ENCODE data around the gene COMTD1.

- TF ChIP-seq CTCF (optimal IDR thresholded peaks at IDR 0.05 in 1 of 3, IDR thresholded peaks at IDR 0.05 in 1 of 3, conservative IDR thresholded peaks at IDR 0.05 in 1 of 3; ENCODE audit: extremely low read depth in 1 of 3, insufficient read depth in 2 of 3, low read length in 3 of 3), result no peak
- no peak for TF ChIP-seq EZH2 (IDR thresholded peaks at IDR 0.05; ENCODE audit: low read length)
These were observed 19.0 kb upstream of the COMTD1 start for GRCh38 chr10:75254739-75255138.
